NCI-H345 (cell line): ENCODE results near the gene NDUFS8.

Source experiments
- DNase-seq: peaks from one replicate; lab custom pipeline; 2025; lab: John Stamatoyannopoulos, UW

NDUFS8 gene

GRCh38 chr11:68049509-68050370 is 19.3 kb downstream of the NDUFS8 start:
- no peak for DNase-seq

GRCh38 chr11:68050371-68050841 is 19.9 kb downstream of the NDUFS8 start:
- no peak for DNase-seq

- no peak for DNase-seq
Observed at GRCh38 chr11:68051191-68052136, 21.0 kb downstream of the NDUFS8 start.

GRCh38 chr11:68052137-68052873 is 21.8 kb downstream of the NDUFS8 start:
- DNase-seq: no peak

- DNase-seq: no peak
Observed at GRCh38 chr11:68053117-68053516, 22.6 kb downstream of the NDUFS8 start.

- DNase-seq: no peak
Observed at GRCh38 chr11:68053981-68054812, 23.7 kb downstream of the NDUFS8 start.

GRCh38 chr11:68056317-68057285 is 26.1 kb downstream of the NDUFS8 start:
- no peak for DNase-seq

- DNase-seq: no peak
Observed at GRCh38 chr11:68057807-68058206, 27.3 kb downstream of the NDUFS8 start.

- no peak for DNase-seq
Observed at GRCh38 chr11:68061508-68061907, 31.0 kb downstream of the NDUFS8 start.

GRCh38 chr11:68064926-68065325 is 34.4 kb downstream of the NDUFS8 start:
- DNase-seq: no peak

GRCh38 chr11:68065841-68066240 is 35.4 kb downstream of the NDUFS8 start:
- DNase-seq: no peak

- DNase-seq: no peak
Observed at GRCh38 chr11:68066742-68067141, 36.3 kb downstream of the NDUFS8 start.

GRCh38 chr11:68067991-68068390 is 37.5 kb downstream of the NDUFS8 start:
- DNase-seq: no peak

GRCh38 chr11:68071281-68072048 is 41.0 kb downstream of the NDUFS8 start:
- no peak for DNase-seq

GRCh38 chr11:68074584-68075352 is 44.3 kb downstream of the NDUFS8 start:
- no peak for DNase-seq

- DNase-seq: no peak
Observed at GRCh38 chr11:68076371-68077042, 46.0 kb downstream of the NDUFS8 start.
